IMR-90 (cell line): Measurements from ENCODE around the gene GSG1L. TPM values are rescaled to one million over a fixed set of nuclear protein-coding genes. Genes with fewer than 3 reads are reported as not detected.

Experiments
- ATAC-seq: fragments of 200-7000 bp; cut with Tn5 transposase; 2 replicates; pipeline ENCODE4 v1.9.1; 2020; ENCODE audit warnings: low read depth, mild to moderate bottlenecking, moderate library complexity
- BruUV-seq: library from RNA; stranded (reverse); fragments of 400-500 nt; replicated peaks from 2 replicates; lab custom pipeline; 2021; lab: Mats Ljungman, UMichigan
- CTCF ChIA-PET: fragments of 300-600 bp; formaldehyde crosslinking; extraction: SDS; loops from one replicate; lab custom pipeline; 2021; ENCODE audit warnings: antibody characterized with exemption; lab: Yijun Ruan, JAX
- POLR2A ChIA-PET: fragments of 300-600 bp; sonication (Branson Sonifier 250); formaldehyde crosslinking; loops from one replicate; lab custom pipeline; 2022; ENCODE audit warnings: antibody characterized with exemption; ENCODE audit not compliant: unreplicated experiment; lab: Charles Lee
- DNase-seq: peaks from one replicate; pipeline ENCODE4 v3.0.0; 2013
- H2AFZ ChIP-seq: replicated peaks from 2 replicates; pipeline ENCODE3; 2013; ENCODE audit warnings: low read length, mild to moderate bottlenecking; ENCODE audit not compliant: poor library complexity
- H2AK5ac ChIP-seq: 2 replicates; pipeline ENCODE4 v1.6.1; 2013; ENCODE audit warnings: low read depth, low read length, inconsistent platforms
- H2AK9ac ChIP-seq: replicated peaks from 2 replicates; pipeline ENCODE3; 2013; ENCODE audit warnings: mild to moderate bottlenecking, low read depth, low read length, moderate library complexity; ENCODE audit not compliant: poor library complexity
- H2BK120ac ChIP-seq: 2 replicates; pipeline ENCODE4 v1.6.1; 2013; ENCODE audit warnings: low read depth, low read length, inconsistent platforms
- H2BK15ac ChIP-seq: 3 replicates; pipeline ENCODE4 v1.6.1; 2013; ENCODE audit warnings: low read depth, low read length, inconsistent platforms
- H2BK20ac ChIP-seq: 2 replicates; pipeline ENCODE4 v1.6.1; 2013; ENCODE audit warnings: low read depth, mild to moderate bottlenecking, inconsistent platforms, low read length, moderate library complexity
- H2BK5ac ChIP-seq: 2 replicates; pipeline ENCODE4 v1.6.1; 2013; ENCODE audit warnings: mild to moderate bottlenecking, low read depth, low read length, inconsistent platforms; ENCODE audit not compliant: poor library complexity, severe bottlenecking
- H3K14ac ChIP-seq: replicated peaks from 2 replicates; pipeline ENCODE4 v1.6.1; 2013; ENCODE audit warnings: low read depth, low read length, inconsistent platforms
- H3K18ac ChIP-seq: 2 replicates; pipeline ENCODE4 v1.6.1; 2013; ENCODE audit warnings: low read depth, low read length, control low read depth
- H3K23ac ChIP-seq: 2 replicates; pipeline ENCODE4 v1.6.1; 2013; ENCODE audit warnings: low read depth, low read length, inconsistent platforms
- H3K27ac ChIP-seq: 2 replicates; pipeline ENCODE4 v1.5.1; 2013; ENCODE audit warnings: mild to moderate bottlenecking, control low read depth, low read length; ENCODE audit not compliant: insufficient read depth
- H3K27me3 ChIP-seq: 2 replicates; pipeline ENCODE4 v1.6.1; 2013; ENCODE audit warnings: low read length; ENCODE audit not compliant: control insufficient read depth, insufficient read depth
- H3K36me3 ChIP-seq: 2 replicates; pipeline ENCODE4 v1.6.1; 2013; ENCODE audit warnings: low read length, mixed read lengths; ENCODE audit not compliant: control insufficient read depth, insufficient read depth
- H3K4ac ChIP-seq: 2 replicates; pipeline ENCODE4 v1.6.1; 2013; ENCODE audit warnings: low read depth, low read length, inconsistent platforms
- H3K4me1 ChIP-seq: 2 replicates; pipeline ENCODE4 v1.6.1; 2013; ENCODE audit warnings: low read length, mixed read lengths; ENCODE audit not compliant: control insufficient read depth, insufficient read depth
- H3K4me2 ChIP-seq: 2 replicates; pipeline ENCODE4 v1.6.1; 2013; ENCODE audit warnings: low read depth, mild to moderate bottlenecking, control low read depth, low read length, moderate library complexity
- H3K4me3 ChIP-seq: 2 replicates; pipeline ENCODE4 v1.5.1; 2013; ENCODE audit warnings: low read depth, mild to moderate bottlenecking, control low read depth, low read length, moderate library complexity; ENCODE audit not compliant: insufficient read depth
- H3K56ac ChIP-seq: 2 replicates; pipeline ENCODE4 v1.6.1; 2013; ENCODE audit warnings: low read length, inconsistent platforms; ENCODE audit not compliant: insufficient read depth; ENCODE audit errors: extremely low read depth
- H3K79me1 ChIP-seq, 2 experiments: 2 replicates each; pipeline ENCODE4 v1.6.1; 2013; ENCODE audit warnings: low read length in 2 of 2, inconsistent platforms in 1 of 2, low read depth in 1 of 2
- H3K9ac ChIP-seq: 2 replicates; pipeline ENCODE4 v1.6.1; 2013; ENCODE audit warnings: low read depth, low read length, control low read depth
- H3K9me1 ChIP-seq: 2 replicates; pipeline ENCODE4 v1.6.1; 2013; ENCODE audit warnings: low read length, inconsistent platforms; ENCODE audit not compliant: insufficient read depth
- H3K9me3 ChIP-seq: 2 replicates; pipeline ENCODE4 v1.6.1; 2013; ENCODE audit warnings: low read length; ENCODE audit not compliant: control insufficient read depth, insufficient read depth
- H4K20me1 ChIP-seq: 2 replicates; pipeline ENCODE4 v1.6.1; 2013; ENCODE audit warnings: low read length, inconsistent platforms; ENCODE audit not compliant: insufficient read depth
- H4K5ac ChIP-seq: 2 replicates; pipeline ENCODE4 v1.6.1; 2013; ENCODE audit warnings: mild to moderate bottlenecking, low read depth, low read length, control low read depth
- H4K8ac ChIP-seq, 2 experiments: 2 replicates each; pipeline ENCODE4 v1.6.1; 2013; ENCODE audit warnings: low read depth in 2 of 2, low read length in 2 of 2, control low read depth in 1 of 2, inconsistent platforms in 1 of 2
- H4K91ac ChIP-seq: 2 replicates; pipeline ENCODE4 v1.6.1; 2013; ENCODE audit warnings: low read depth, low read length, inconsistent platforms; ENCODE audit not compliant: insufficient read depth
- BHLHE40 ChIP-seq: fragments of 150-350 bp; IDR thresholded peaks from 2 replicates; pipeline ENCODE4 v1.6.1; 2016; ENCODE audit warnings: mild to moderate bottlenecking, low read depth, low read length
- CEBPB ChIP-seq: IDR thresholded peaks from 2 replicates; pipeline ENCODE4 v1.6.1; 2012; ENCODE audit warnings: low read depth, low read length, improper control_type of control experiment
- CHD1 ChIP-seq: IDR thresholded peaks from 2 replicates; pipeline ENCODE4 v1.6.1; 2012; ENCODE audit warnings: low read depth, low read length, improper control_type of control experiment
- FOS ChIP-seq: fragments of 150-350 bp; IDR thresholded peaks from 2 replicates; pipeline ENCODE4 v1.6.1; 2016; ENCODE audit warnings: low read depth, low read length
- MAFK ChIP-seq: IDR thresholded peaks from 2 replicates; pipeline ENCODE4 v1.6.1; 2012; ENCODE audit warnings: low read depth, low read length, improper control_type of control experiment
- MAZ ChIP-seq: IDR thresholded peaks from 2 replicates; pipeline ENCODE4 v1.6.1; 2012; ENCODE audit warnings: low read depth, mild to moderate bottlenecking, low read length, improper control_type of control experiment, moderate library complexity, borderline replicate concordance
- MXI1 ChIP-seq: IDR thresholded peaks from 2 replicates; pipeline ENCODE4 v1.6.1; 2012; ENCODE audit warnings: low read depth, mild to moderate bottlenecking, low read length, moderate library complexity, borderline replicate concordance
- NFE2L2 ChIP-seq: fragments of 150-350 bp; IDR thresholded peaks from 2 replicates; pipeline ENCODE4 v1.6.1; 2016; ENCODE audit warnings: low read depth, mild to moderate bottlenecking, low read length
- POLR2A ChIP-seq: IDR thresholded peaks from 2 replicates; pipeline ENCODE4 v1.6.1; 2012; ENCODE audit warnings: mild to moderate bottlenecking, low read depth, low read length
- RAD21 ChIP-seq: IDR thresholded peaks from 2 replicates; pipeline ENCODE4 v1.6.1; 2012; ENCODE audit warnings: low read length, improper control_type of control experiment
- RFX5 ChIP-seq: IDR thresholded peaks from 2 replicates; pipeline ENCODE4 v1.8.0; 2012; ENCODE audit warnings: low read depth, mild to moderate bottlenecking, low read length, moderate library complexity
- SMC3 ChIP-seq: fragments of 150-350 bp; IDR thresholded peaks from 2 replicates; pipeline ENCODE4 v1.6.1; 2016; ENCODE audit warnings: low read depth, mild to moderate bottlenecking, antibody characterized with exemption, low read length, moderate library complexity
- USF2 ChIP-seq: fragments of 150-350 bp; IDR thresholded peaks from 2 replicates; pipeline ENCODE4 v1.6.1; 2017; ENCODE audit warnings: mild to moderate bottlenecking, antibody characterized with exemption, low read length, low read depth
- WGBS, 2 experiments: methylation state at CpG; one replicate each; pipeline versions ENCODE4 v1.1.5 to v1.1.7; 2013; ENCODE audit warnings: missing lambda C conversion rate in 2 of 2; ENCODE audit not compliant: insufficient read length in 1 of 2; ENCODE audit errors: extremely low coverage in 2 of 2; 5-methylcytosine and 5-hydroxymethylcytosine counted together
- dilution Hi-C: fragments of 300-500 bp; cut with HindIII; formaldehyde crosslinking; loops from one replicate; pipeline ENCODE4 v1.14.3; 2018; ENCODE audit warnings: low sequenced_read_pairs; ENCODE audit not compliant: unreplicated experiment
- in situ Hi-C: fragments of 300-500 bp; cut with MboI; formaldehyde crosslinking; loops from 3 replicates; pipeline ENCODE4 v1.14.3; 2019; ENCODE audit warnings: low sequenced_read_pairs, inconsistent platforms, mixed read lengths
- intact Hi-C: fragments of 100-400 bp; cut with micrococcal nuclease; formaldehyde crosslinking; loops from 2 replicates; pipeline ENCODE4 v1.10.0; 2022
- polyA plus RNA-seq, 3 experiments: library from polyadenylated mRNA; depleted of rRNA; stranded (reverse); fragments of >200 nt; gene quantifications; 2 replicates each; pipeline ENCODE4 v1.2.3, GENCODE V29; 2012; ENCODE audit warnings: low replicate concordance in 1 of 3
- total RNA-seq: library from RNA; depleted of rRNA; stranded (reverse); fragments of >200 nt; gene quantifications from 2 replicates; pipeline ENCODE4 v1.2.3, GENCODE V29; 2012
- TF ChIP-seq, protein P1 (sequence below): fragments of 150-350 bp; IDR thresholded peaks from 2 replicates; pipeline ENCODE4 v1.6.1; 2016; ENCODE audit warnings: low read depth, mild to moderate bottlenecking, low read length, moderate library complexity, borderline replicate concordance
- TF ChIP-seq, protein P2 (sequence below): conservative IDR thresholded peaks from 2 replicates; pipeline ENCODE4 v1.5.1; 2012; ENCODE audit warnings: mild to moderate bottlenecking, low read depth, low read length, improper control_type of control experiment

Gene GSG1L
- total and polyA plus RNA-seq, 2 of the 4 experiments (the other 2 are of a cell fraction) = not detected

- no peak overlapping the region for H3K4me2 ChIP-seq
- in situ Hi-C loops = no loop called here
- H4K91ac ChIP-seq = no peak overlapping the region
- H2BK15ac ChIP-seq = no peak overlapping the region
- no peak overlapping the region for H2AFZ ChIP-seq
- TF ChIP-seq, protein P1, sequence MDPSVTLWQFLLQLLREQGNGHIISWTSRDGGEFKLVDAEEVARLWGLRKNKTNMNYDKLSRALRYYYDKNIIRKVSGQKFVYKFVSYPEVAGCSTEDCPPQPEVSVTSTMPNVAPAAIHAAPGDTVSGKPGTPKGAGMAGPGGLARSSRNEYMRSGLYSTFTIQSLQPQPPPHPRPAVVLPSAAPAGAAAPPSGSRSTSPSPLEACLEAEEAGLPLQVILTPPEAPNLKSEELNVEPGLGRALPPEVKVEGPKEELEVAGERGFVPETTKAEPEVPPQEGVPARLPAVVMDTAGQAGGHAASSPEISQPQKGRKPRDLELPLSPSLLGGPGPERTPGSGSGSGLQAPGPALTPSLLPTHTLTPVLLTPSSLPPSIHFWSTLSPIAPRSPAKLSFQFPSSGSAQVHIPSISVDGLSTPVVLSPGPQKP = no peak
- TF ChIP-seq CEBPB = no peak
- no peak for TF ChIP-seq MXI1
- TF ChIP-seq, protein P2, sequence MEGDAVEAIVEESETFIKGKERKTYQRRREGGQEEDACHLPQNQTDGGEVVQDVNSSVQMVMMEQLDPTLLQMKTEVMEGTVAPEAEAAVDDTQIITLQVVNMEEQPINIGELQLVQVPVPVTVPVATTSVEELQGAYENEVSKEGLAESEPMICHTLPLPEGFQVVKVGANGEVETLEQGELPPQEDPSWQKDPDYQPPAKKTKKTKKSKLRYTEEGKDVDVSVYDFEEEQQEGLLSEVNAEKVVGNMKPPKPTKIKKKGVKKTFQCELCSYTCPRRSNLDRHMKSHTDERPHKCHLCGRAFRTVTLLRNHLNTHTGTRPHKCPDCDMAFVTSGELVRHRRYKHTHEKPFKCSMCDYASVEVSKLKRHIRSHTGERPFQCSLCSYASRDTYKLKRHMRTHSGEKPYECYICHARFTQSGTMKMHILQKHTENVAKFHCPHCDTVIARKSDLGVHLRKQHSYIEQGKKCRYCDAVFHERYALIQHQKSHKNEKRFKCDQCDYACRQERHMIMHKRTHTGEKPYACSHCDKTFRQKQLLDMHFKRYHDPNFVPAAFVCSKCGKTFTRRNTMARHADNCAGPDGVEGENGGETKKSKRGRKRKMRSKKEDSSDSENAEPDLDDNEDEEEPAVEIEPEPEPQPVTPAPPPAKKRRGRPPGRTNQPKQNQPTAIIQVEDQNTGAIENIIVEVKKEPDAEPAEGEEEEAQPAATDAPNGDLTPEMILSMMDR = no peak
- no peak for TF ChIP-seq FOS
- TF ChIP-seq USF2 = no peak
- no peak for TF ChIP-seq MAZ
- no peak for TF ChIP-seq RAD21
- no peak for TF ChIP-seq MAFK
- TF ChIP-seq SMC3 = no peak
- no peak for TF ChIP-seq NFE2L2
- TF ChIP-seq BHLHE40 = no peak
- TF ChIP-seq POLR2A = no peak
- no peak for TF ChIP-seq RFX5
- TF ChIP-seq CHD1 = no peak
- DNase-seq = no peak
- no peak overlapping the region for H3K27ac ChIP-seq
- no peak overlapping the region for H3K23ac ChIP-seq
- H2AK9ac ChIP-seq = no peak overlapping the region
- no peaks in the 10 kb centered on the region for H3K79me1 ChIP-seq
- ChIA-PET POLR2A (no interaction called here), CTCF (no interaction called here)
- no peaks in the 10 kb centered on the region for H4K20me1 ChIP-seq
- no peak overlapping the region for H4K5ac ChIP-seq
- intact Hi-C loops = no loop called here
- H3K18ac ChIP-seq = no peak overlapping the region
- no peak overlapping the region for H3K9ac ChIP-seq
- no CpG with 5 or more reads among the region's 4 CpGs for WGBS, 2 experiments
- no peak overlapping the region for H3K4me3 ChIP-seq
- H2BK5ac ChIP-seq = no peak overlapping the region
- BruUV-seq = no TSS peak
- no peaks in the 10 kb centered on the region for H3K4me1 ChIP-seq
- dilution Hi-C loops = no loop called here
- H3K4ac ChIP-seq = no peak overlapping the region
- no peak overlapping the region for H2BK120ac ChIP-seq
- H3K9me3 ChIP-seq = no peaks in the 10 kb centered on the region
- no peaks in the 10 kb centered on the region for H3K36me3 ChIP-seq
- H3K56ac ChIP-seq = no peak overlapping the region
- no peak overlapping the region for H4K8ac ChIP-seq
- ATAC-seq = no peak
- H3K14ac ChIP-seq = no peak overlapping the region
- H2AK5ac ChIP-seq = no peak overlapping the region
- peaks cover 3% of the 10 kb centered on the region for H3K27me3 ChIP-seq
- no peaks in the 10 kb centered on the region for H3K9me1 ChIP-seq
- no peak overlapping the region for H2BK20ac ChIP-seq
Observed at GRCh38 chr16:28001642-28002041, 61.9 kb downstream of the GSG1L start.
